Activated T-cell treated with anti-CD3 and anti-CD28 coated beads, Interleukin-2, amount 50 U/mL, for 1 hour (primary cell): ENCODE data around the gene UNC5C.

ENCODE experiments used
- DNase-seq: peaks from one replicate; pipeline ENCODE4 v3.0.0-alpha.2; 2020

UNC5C gene

DNA sequence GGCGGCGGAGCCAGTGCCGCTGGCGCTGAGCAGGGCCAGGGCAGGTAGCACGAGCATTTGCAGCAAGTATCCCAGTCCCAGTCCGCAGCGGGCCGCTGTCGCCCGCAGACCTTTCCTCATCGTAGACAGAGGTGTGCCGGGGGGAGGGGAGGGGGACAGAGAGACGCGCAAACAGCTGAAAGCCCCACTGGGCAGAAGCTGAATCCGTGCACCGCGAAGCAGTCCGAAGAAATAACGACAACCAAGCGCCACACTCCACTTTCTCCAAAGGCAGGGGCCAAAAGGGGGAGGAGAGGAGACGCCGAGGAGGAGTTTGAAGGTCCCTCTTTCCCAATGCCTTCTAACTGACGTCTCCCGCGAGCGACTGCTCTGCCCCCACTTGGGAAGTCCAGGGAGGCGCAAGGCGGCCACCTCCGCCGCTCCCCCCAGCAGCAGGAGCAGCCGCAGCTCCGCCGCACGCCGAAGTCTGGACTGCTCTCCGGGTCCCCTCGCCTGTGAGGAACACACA lies at the start of gene UNC5C:
UNC5C (minus strand) TSS at position 236 of the 508 bp plus-strand sequence.
- DNase-seq = no peak

DNA sequence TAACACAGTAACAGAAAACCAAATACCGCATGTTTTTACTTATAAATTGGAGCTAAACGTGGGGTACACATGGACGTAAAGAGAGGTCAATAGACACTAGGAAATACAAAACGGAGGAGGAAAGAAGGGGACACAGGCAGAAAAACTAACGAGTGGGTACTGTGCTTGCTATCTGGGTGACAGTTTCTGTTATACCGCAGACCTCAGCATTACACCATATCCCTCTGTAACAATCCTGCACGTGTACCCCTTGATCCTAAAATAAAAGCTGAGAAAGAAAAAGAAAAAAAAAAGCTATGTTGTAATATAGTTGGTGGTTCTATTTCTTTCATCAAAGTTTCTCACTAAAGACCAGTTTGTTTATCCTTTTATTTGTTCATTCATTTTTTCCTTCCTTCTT lies 47.9 kb upstream of the UNC5C start:
- no peak for DNase-seq

GRCh38 chr4:95594629-95595028 lies 45.9 kb upstream of the UNC5C start:
- DNase-seq = no peak

GRCh38 chr4:95594013-95594412 lies 45.2 kb upstream of the UNC5C start:
- no peak for DNase-seq

- no peak for DNase-seq
Measured at GRCh38 chr4:95591278-95591677, 42.5 kb upstream of the UNC5C start.

DNA sequence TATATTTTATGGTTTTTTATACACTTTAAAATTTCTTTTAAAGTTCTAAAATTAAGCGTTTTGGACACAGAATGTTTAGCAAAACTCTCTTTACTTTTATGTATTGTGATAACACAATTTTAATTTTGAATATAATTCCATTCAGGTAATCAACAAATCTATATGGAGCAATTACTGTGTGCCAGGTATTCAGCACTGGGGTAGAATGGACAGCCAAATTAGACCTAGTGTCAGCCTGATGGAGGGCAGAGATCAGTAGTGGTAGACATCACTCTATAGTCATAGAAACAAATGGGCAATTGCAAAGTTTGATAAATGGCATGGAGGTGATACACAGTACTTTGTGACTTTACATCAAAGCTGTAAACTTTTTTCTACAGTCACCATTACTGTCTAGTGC lies 41.8 kb upstream of the UNC5C start:
- no peak for DNase-seq

DNA sequence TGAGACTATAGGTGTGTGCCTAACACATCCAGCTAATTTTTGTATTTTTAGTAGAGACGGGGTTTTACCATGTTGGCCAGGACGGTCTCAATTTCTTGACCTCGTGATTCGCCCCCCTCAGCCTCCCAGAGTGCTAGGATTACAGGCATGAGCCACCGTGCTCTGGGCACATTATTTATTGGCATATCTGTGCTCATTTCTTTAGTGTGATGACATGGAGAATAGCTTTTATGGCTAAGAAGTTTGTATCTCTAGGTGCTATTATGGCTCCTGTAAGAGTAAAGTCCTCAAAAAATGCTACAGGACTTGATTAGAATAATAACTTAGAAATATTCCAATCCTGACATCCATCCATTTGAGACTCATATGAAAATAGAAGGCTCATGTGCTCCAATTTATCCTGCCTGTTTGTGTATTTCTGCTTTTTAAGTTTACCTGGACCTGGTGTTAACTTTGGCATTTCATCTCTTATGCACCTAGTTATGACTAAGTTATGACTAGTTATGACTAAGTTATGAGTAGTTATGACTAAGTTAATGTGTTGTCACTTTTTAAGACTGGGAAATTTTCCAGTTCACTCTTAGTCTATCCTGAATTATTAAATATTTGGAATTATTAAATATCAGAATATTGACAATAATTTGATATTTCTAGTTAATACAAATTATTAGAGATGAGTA lies 36.4 kb upstream of the UNC5C start:
- no peak for DNase-seq

DNA sequence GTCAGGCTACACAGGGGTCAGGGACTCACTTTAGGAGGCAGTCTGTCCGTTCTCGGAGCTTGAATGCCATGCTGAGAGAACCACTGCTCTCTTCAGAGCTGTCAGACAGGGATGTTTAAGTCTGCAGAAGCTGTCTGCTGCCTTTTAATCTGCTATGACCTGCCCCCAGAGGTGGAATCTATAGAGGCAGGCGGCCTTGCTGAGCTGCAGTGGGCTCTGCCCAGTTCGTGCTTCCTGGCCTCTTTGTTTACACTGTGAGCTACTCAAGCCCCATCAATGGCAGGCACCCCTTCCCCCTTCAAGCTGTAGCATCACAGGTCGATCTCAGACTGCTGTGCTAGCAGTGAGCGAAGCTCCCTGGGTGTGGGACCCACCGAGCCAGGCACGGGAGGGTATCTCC lies 31.5 kb upstream of the UNC5C start:
- no peak for DNase-seq

DNA sequence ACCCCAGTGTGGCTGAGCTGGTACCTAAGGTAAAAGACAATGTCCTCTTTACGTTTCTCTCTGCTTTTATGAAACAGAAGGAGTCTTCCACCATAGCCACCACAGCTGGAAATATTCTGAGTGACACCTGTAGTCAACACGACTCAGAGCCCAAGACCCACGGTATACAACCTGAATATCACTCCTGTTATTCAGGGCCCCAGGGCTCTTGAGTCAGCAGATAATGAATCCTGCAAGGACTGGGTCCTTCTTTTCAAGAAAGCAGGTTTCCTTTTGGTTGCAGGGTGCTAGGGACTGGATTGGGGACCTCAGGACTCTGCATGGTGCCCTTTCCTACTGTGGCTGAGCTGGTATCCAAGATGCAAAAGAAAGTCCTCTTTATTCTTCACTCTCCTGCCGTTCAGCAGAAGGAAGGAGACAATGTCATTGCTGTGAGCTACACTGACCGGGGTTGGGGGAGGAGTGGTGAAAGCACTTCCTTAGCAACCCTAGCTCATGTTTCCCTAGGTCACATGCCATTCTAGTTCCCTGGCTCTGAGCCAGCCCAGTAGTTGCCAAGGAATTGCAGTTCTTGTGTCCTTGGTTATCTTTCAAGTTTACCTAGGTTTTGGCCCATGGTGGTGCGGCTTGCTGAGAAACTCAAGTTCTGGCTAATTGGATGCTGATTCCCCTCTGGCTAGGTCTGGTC lies 23.7 kb upstream of the UNC5C start:
- DNase-seq = no peak

DNA sequence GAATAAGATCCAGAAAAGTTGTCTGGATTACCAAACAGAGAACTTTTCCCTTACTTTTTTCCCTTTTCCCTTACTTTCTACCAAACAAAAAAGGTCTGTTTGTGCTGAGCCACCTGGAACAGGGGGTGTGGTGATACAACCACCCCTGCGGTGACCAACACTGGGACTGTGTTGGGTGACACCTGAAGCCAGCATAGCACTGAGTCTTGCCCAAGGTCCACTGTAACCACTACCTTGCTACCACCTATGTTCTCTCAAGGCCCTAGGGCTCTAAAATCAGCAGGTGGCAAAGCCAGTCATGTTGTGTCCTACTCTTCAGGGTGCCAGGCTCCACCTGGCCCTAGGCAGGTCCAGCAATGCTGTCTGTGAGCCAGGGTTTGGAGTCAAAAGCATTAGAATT lies 22.8 kb upstream of the UNC5C start:
- no peak for DNase-seq

GRCh38 chr4:95563638-95564337 lies 15.0 kb upstream of the UNC5C start:
- no peak for DNase-seq

- no peak for DNase-seq
Measured at GRCh38 chr4:95560774-95561173, 12.0 kb upstream of the UNC5C start.

GRCh38 chr4:95556207-95556859 lies 7.6 kb upstream of the UNC5C start:
- DNase-seq = no peak

- no peak for DNase-seq
Measured at GRCh38 chr4:95552942-95553550, 4.3 kb upstream of the UNC5C start.

- no peak for DNase-seq
Measured at GRCh38 chr4:95551653-95552052, 2.9 kb upstream of the UNC5C start.

- no peak for DNase-seq
Measured at GRCh38 chr4:95550115-95550987, 1.6 kb upstream of the UNC5C start.

DNA sequence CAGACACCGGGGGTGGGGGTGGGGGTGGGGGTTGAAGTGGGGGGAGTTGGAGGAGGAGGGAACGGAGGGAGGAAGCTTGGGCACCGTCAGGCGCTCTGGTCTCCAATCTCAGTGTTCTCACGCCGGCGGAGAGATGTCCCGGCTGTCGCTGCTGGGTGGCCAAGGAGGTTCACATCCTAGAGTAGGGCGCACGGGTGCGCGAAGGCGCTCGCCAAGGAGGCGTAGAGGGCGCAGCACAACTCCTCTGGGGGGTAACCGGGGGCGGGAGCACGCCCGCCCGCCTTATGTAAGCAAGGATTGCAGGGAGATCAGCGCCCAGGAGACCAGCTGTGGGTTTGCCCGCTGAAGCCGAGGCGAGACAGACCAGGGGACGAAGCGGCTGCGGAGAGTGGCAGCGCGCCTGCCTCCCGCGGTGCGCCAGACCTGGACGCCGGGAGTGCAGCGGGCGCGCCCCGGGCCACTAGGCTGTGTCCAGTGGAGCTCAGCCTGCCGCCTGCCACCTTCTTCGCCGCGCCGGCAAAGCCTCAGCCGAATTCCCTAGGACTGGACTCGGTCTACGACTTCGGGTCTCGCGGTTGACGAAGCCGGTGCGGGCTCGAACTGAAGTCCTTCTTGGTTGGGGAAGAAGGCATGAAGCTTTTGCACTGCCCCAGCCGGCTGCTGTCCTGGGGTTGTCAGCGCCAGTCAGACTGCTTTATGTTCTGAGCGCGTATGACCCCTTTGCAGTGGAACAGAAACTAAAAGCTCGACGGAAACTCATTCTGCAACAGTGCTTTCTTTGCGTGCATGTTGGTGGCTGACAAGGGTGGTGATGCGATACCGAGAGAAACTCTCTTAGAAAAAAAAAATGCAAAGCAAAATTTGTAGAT lies 707 bp upstream of the UNC5C start:
- DNase-seq = no peak

- DNase-seq = no peak
Measured at GRCh38 chr4:95547715-95548471, 880 bp downstream of the UNC5C start.

- DNase-seq = no peak
Measured at GRCh38 chr4:95546866-95547714, 1.7 kb downstream of the UNC5C start.
